Activated naive CD8-positive, alpha-beta T cell treated with anti-CD3 and anti-CD28 coated beads, Interleukin-2, amount 50 U/mL, for 16 hours (primary cell): ENCODE measurements around the gene ARHGAP40.
"Not testable (repeated sequence)": the region's sequence is repeated elsewhere in the genome, so short reads cannot be mapped to it uniquely, and the experiment has no call there.

Experiments
- DNase-seq: peaks from one replicate; pipeline ENCODE4 v3.0.0-alpha.2; 2020; ENCODE audit warnings: low read depth, low spot score

Gene ARHGAP40

GRCh38 chr20:38588303-38588702 lies 13.3 kb upstream of the ARHGAP40 start:
- no peak for DNase-seq

DNA sequence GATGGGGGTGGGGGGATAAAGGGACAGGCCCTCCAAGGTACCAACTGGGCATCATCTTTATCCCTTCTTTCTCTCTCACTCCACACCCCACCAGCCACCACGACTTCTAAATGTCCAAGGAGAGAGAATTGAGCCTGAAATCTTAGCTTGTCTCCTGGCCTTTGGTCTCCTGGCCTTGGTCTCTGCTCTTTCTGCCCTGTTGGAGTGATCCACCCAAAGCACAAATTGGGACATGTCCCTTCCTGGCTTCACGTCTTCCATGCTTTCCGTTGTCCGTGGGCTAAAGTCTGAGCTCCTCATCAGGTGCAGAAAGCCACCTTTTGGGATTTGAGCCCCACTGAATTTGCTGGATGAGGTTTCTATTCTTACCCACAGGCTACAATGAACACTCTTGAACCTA lies 12.3 kb upstream of the ARHGAP40 start:
- DNase-seq: no peak

DNA sequence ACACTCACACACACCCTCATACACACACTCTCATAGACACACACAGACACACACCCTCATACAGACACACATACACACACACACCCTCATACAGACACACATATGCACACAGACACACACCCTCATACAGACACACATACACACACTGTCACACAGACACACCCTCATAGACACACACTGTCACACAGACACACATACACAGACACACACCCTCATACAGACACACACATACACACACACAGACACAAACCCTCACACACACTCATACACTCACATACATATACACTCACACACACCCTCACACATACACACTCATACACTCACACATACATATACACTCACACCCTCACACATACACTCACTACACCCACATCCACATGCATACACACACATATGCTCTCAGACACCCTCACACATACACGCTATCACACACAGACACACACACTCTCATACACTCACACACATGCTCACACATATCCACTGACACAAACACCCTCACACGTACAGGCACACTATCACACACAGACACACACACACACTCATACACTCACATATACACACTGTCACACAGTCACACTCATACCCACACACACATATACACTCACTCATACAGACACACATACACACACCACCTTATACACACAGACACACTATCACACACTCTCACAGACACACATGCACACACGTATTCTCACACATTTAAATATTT lies 11.5 kb upstream of the ARHGAP40 start:
- DNase-seq: no peak

DNA sequence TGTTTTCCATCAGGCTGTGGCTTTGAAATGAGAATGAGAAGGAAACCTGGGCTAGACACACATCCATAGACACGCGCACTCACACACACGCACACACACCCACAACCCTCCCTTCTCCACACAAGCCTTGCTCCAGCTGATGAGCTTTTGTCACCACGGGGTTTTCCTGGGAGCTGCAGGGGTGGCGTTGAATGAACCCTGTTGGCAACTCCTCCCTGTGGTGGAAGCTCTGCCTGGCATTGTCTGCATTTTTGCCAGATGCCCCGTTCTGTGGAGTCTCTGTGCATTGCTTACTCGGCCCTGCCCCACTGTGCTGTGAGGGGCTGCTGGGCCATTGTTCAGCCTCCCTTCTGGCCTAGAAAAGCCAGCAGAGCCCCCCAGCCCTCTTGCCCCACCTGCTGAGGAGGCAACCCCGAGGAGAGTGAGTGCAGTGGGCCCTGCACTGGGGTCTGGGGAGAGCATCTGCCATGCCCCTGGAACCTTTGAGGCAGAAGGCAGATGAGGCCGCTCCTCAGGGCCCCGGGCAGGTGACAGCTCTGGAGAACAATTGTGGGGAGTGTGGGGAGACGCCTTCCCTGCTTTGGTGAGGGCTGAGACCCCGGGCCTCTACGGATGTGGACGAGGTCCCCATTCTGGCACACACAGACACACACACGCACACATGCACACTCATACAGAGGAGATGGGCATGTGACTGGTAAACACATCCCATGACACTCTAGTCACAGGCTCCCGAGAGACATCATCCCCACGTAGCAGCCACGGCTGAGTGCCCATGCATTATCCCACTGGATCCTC lies 10.7 kb upstream of the ARHGAP40 start:
- DNase-seq: no peak

DNA sequence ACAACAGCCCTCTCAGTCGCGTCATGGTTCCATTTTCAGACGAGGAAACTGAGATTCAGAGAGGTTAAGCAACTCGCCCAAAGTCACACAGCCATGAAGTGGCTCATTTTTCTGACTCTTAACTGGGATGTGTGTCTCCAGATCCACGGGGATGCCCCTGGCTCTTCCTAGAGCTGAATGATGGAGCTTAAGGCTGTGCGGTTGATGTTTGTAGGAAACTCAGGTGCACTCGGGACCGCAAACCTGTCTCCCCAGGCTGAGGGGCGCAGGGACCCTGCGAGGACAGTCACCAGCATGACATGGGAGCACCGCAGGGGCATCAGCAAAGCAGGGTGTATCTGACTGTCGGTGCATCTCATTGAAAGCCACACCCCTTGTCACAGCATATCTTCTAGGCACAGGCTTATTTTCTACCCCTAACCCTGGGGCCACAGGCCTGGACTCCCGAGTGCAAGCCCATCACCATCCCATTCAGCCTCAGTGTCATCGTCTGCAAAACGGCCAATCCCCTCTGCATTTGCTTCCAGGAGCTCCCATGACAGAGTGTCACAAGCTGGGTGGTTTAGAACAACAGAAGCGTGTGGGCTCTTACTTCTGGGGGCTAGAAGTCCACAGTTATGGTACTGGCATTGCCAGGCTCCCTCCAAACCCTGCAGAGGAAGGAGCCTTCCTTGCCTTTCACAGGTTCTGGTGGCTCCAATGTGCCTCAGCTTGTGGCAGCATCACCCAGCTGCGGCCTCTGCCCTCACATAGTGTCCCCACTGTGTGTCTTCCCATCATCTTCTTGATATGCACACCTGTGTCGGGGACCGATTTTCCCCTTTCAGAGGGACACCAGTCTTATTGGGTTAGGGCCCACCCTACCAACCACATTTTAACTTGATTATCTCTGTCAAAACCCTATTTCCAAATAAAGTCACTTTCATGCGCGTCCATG lies 9.9 kb upstream of the ARHGAP40 start:
- DNase-seq: no peak

GRCh38 chr20:38592411-38592790 lies 9.2 kb upstream of the ARHGAP40 start:
- DNase-seq: not testable (repeated sequence)

GRCh38 chr20:38594281-38594680 lies 7.3 kb upstream of the ARHGAP40 start:
- DNase-seq: not testable (repeated sequence)

DNA sequence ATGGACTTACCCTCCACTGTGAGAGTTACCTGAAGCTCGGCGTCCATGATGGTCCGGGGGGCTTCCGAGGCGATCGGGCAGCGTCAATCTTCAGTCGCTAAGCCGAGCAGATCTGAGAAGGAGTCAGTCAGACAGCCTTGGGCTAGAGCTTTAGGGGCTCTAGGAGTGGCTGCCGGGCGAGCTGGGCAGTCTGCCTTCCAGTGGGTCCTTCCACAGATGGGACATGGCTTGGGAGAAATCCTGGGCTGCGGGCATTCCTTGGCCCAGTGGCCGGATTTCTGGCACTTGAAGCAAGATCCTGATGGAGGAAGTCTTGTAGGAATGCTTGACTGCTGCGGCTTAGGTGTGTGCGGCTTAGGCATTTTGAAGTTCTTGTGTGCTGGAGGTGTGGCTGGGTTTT lies 5.7 kb upstream of the ARHGAP40 start:
- not testable (repeated sequence) for DNase-seq

DNA sequence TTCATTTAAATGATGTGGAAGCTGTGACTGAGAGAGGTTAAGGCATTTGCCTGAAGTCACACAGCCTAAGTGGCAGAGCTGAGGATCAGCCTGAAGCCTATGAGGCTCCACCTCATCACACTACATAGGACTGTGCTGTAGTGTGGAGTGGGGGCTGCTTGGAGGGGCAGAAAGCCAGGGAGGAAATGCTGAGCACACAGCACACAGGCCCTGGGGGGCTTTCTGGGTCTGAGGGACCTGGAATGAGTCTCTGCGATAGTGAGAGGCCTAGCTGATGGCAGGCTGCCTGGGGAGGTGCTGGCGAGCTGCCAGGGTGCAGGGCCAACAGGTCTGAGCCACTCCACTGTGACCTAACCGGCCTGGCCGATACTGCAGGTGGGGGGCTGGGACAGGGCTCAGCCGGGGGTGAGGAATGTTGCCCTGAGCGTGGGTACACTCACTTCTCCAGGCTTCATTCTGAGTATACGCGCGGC lies 2.2 kb upstream of the ARHGAP40 start:
- DNase-seq: no peak

GRCh38 chr20:38600057-38600456 lies 1.6 kb upstream of the ARHGAP40 start:
- DNase-seq: no peak

DNA sequence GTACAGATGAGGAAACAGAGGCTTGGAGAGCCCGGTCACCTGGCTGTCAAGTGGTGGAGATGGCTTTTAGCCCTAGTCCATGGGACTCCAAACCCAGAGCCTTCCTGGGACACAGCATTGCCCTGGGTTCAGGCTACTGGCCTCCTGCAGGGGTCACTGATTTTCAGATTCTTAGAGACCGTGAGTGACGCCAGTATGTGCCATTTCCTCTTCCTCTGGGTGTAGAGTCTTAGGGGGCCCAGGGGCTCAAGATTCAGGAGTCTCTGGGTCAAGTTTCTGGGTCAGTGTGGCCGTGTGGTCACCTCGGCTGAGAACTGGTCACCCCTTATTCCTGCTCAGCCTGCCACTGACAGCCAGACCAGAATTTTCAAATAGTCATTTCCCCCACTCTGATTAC lies 574 bp downstream of the ARHGAP40 start:
- no peak for DNase-seq

GRCh38 chr20:38603286-38603685 lies 1.7 kb downstream of the ARHGAP40 start:
- no peak for DNase-seq

GRCh38 chr20:38604873-38605303 lies 3.3 kb downstream of the ARHGAP40 start:
- DNase-seq: no peak

- no peak for DNase-seq
Observed at GRCh38 chr20:38607351-38607750, 5.7 kb downstream of the ARHGAP40 start.

DNA sequence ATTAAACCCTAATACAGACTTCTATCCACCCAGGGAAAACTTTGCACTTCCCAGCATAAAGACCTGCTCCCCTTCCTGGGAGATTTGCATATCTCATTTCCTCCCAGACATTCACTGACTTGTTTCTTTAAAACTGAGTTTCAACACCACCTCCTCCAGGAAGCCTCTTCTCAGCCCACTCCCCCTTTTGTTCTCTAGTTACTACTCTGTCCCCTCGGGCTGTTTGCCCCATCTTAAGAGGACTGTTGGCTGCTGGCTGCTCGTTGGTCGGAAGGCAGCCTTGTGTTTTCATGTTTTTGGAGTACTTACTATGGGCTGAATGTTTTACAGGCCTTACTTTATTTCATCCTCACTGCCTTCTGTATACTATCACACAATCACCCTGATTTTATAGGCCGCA lies 6.6 kb downstream of the ARHGAP40 start:
- no peak for DNase-seq

DNA sequence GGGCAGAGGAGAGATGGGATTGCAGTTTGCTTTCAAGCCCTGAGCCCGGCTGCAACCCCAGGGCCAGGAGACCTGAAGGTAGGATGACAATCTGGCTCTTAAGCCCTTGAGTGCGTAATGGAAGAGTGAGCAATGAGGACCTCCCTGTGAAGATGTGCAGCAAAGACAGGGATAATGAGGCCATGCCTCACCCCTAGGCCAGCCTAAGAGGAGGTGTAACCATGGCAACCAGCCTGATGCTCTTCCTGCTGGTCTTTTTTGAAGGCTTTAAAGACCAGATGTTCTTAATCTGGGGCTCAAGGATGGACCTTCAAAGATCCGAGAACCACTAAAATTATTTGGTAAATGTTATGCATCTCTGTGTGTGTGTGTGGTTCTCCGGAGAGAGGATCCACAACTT lies 8.2 kb downstream of the ARHGAP40 start:
- no peak for DNase-seq

- no peak for DNase-seq
Observed at GRCh38 chr20:38610521-38610920, 8.9 kb downstream of the ARHGAP40 start.

DNA sequence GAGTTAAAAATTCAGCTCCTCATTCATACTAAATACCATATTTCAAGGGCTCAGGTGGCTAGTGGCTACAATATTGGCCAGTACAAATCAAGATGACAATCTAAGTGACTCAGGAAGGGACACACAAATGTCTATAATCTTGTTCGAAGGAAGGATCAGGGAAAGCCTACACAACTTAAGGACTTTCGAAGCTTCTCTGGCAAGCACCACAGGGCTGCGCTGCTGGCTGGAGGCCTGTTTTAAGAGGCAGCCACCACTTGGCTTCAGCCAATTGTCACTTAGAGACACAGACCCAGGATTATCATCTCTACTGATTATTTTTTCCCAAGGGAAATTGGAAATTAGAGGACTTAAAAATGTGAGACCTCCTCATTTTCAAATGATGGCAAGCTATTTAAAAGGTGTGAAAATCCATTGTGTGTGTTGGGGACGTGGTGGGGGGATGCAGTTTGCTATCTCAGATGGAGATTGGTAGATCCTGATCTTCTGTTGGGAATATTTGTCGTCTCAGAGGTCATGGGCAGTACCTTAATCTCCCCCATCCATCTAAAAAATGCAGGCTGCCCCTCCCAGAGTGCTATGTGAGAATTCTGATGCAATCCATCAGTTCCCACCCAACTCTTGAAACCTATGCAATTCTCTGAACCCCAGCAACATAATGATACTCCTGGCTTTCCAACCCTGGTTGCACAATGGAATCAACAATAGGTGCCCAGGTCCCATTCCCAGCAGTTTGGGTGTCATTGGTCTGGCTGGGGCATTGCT lies 11.3 kb downstream of the ARHGAP40 start:
- DNase-seq: no peak

- DNase-seq: no peak
Observed at GRCh38 chr20:38615283-38615682, 13.7 kb downstream of the ARHGAP40 start.

DNA sequence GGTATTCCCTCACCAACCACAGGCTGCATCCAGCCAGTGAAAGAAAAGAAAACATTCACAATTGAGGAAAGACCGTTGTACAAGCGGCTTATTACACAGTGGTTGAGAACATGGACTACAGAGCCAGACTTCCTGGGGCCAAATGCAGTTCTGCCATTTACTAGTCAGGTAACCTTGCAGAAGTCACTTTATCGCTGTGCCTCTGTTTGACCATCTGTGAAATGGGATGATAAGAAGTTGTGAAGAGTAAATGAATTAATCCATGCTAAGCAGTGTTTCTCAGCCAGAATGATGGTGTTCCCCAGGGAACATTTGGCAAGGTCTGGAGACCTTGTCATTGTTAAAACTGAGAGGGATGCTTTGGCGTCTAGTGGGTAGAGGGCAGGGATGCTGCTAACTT lies 14.8 kb downstream of the ARHGAP40 start:
- DNase-seq: no peak
